Prostate gland (tissue), 2 donors: ENCODE results near the gene DQX1. TPM values are rescaled to one million over a fixed set of nuclear protein-coding genes. Genes with fewer than 3 reads are reported as not detected.

Source experiments
- DNase-seq: peaks from one replicate; pipeline ENCODE4 v3.0.0-alpha.2; 2019; ENCODE audit warnings: low spot score
- H3K27ac ChIP-seq, 2 donors: fragments of 200-600 bp; sonication (generic); 2 replicates each; pipeline ENCODE4 v1.5.1; 2017 to 2019
- H3K27me3 ChIP-seq: fragments of 200-600 bp; sonication (generic); replicated peaks from 2 replicates; pipeline ENCODE4 v1.5.1; 2019; ENCODE audit not compliant: insufficient read depth
- H3K36me3 ChIP-seq, 2 donors: fragments of 200-600 bp; sonication (generic); 1 replicate in 1 of 2; 2 replicates in 1 of 2; pipeline versions ENCODE4 v1.5.1 to v1.8.1; 2017 to 2019
- H3K4me1 ChIP-seq: fragments of 200-600 bp; sonication (generic); replicated peaks from 2 replicates; pipeline ENCODE4 v1.5.1; 2019
- H3K4me3 ChIP-seq, 2 donors: fragments of 200-600 bp; sonication (generic); 2 replicates each; pipeline ENCODE4 v1.5.1; 2017 to 2019
- H3K9me3 ChIP-seq: fragments of 200-600 bp; sonication (generic); 2 replicates; pipeline ENCODE4 v1.5.1; 2017
- POLR2A ChIP-seq: fragments of 450-650 bp; IDR thresholded peaks from one replicate; pipeline ENCODE4 v1.6.1; 2016; ENCODE audit warnings: antibody characterized with exemption, mild to moderate bottlenecking
- POLR2AphosphoS5 ChIP-seq: sonication (generic); formaldehyde crosslinking; IDR thresholded peaks from one replicate; pipeline ENCODE4 v1.6.1; 2017; ENCODE audit warnings: antibody characterized with exemption
- WGBS: methylation state at CpG from one replicate; pipeline ENCODE4 v1.1.5; 2018; 5-methylcytosine and 5-hydroxymethylcytosine counted together
- intact Hi-C: fragments of 100-400 bp; cut with DNase I; formaldehyde crosslinking; loops from one replicate; pipeline ENCODE4 v1.14.2; 2022
- total RNA-seq, 2 donors: library from RNA; depleted of rRNA; stranded (reverse); fragments of >200 nt; gene quantifications; one replicate each; pipeline ENCODE4 v1.1.0, GENCODE V29; 2016
- TF ChIP-seq, protein P1 (sequence below), 4 experiments: fragments of 200-600 bp in 2 of 4; fragments of 450-650 bp in 2 of 4; sonication (generic) in 2 of 4; IDR thresholded peaks; 1 replicate in 3 of 4; 2 replicates in 1 of 4; pipeline ENCODE4 v1.5.1; 2016 to 2019; ENCODE audit warnings: antibody characterized with exemption in 4 of 4, mild to moderate bottlenecking in 2 of 4, moderate library complexity in 2 of 4

The DQX1 gene
- total RNA-seq, 2 donors from 2014 or later = not detected

DNA sequence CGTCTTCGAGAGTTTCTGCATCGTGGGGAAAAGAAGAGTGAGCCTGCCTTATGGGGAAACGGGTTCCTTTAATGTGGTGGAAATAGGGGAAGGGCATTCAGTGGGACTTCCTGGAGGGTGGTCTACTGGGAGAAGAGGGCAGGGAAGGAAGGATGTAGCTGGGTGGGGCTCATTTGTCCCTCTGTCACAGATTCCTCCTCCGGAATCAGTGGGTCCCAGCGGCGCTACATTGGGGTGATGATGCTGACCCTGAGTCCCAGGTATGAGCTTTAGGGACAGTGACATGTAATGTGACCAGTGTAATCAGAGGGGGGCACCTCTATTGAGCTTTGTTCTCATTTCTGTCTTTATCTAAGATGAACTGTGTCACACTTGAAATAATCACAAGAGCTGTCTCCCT is 5.6 kb upstream of the DQX1 start:
- 90% methylated on average over 7 of the region's 7 CpGs for WGBS
- no peak overlapping the region for H3K27ac ChIP-seq
- H3K4me3 ChIP-seq = no peak overlapping the region
- peaks cover 0 to 3% of the 10 kb centered on the region in 2 donors for H3K36me3 ChIP-seq
- H3K27me3 ChIP-seq = no peaks in the 10 kb centered on the region
- no peak for DNase-seq
- TF ChIP-seq, protein P1, sequence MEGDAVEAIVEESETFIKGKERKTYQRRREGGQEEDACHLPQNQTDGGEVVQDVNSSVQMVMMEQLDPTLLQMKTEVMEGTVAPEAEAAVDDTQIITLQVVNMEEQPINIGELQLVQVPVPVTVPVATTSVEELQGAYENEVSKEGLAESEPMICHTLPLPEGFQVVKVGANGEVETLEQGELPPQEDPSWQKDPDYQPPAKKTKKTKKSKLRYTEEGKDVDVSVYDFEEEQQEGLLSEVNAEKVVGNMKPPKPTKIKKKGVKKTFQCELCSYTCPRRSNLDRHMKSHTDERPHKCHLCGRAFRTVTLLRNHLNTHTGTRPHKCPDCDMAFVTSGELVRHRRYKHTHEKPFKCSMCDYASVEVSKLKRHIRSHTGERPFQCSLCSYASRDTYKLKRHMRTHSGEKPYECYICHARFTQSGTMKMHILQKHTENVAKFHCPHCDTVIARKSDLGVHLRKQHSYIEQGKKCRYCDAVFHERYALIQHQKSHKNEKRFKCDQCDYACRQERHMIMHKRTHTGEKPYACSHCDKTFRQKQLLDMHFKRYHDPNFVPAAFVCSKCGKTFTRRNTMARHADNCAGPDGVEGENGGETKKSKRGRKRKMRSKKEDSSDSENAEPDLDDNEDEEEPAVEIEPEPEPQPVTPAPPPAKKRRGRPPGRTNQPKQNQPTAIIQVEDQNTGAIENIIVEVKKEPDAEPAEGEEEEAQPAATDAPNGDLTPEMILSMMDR (IDR thresholded peaks at IDR 0.05) = no peak
- no peak for TF ChIP-seq POLR2A
- TF ChIP-seq POLR2AphosphoS5 = no peak
- peaks cover 7% of the 10 kb centered on the region for H3K4me1 ChIP-seq
- no peaks in the 10 kb centered on the region for H3K9me3 ChIP-seq
- intact Hi-C loops = no loop called here

DNA sequence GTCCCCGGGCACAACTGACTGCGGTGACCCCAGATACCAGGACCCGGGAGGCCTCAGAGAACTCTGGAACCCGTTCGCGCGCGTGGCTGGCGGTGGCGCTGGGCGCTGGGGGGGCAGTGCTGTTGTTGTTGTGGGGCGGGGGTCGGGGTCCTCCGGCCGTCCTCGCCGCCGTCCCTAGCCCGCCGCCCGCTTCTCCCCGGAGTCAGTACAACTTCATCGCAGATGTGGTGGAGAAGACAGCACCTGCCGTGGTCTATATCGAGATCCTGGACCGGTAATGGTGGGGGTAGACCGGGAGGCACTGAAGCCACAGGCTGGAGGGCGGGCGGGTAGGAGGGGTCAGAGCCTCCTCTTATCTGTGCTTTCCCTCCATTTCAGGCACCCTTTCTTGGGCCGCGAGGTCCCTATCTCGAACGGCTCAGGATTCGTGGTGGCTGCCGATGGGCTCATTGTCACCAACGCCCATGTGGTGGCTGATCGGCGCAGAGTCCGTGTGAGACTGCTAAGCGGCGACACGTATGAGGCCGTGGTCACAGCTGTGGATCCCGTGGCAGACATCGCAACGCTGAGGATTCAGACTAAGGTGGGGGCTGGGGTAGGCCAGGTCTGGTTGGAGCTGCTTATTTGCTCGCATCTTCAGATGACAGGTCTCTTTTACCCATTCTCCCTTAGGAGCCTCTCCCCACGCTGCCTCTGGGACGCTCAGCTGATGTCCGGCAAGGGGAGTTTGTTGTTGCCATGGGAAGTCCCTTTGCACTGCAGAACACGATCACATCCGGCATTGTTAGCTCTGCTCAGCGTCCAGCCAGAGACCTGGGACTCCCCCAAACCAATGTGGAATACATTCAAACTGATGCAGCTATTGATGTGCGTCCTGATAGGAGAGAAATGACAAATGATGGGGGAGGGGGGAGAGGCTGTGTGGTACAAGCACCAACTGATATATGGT is 4.5 kb upstream of the DQX1 start:
- TF ChIP-seq POLR2AphosphoS5 = no peak
- TF ChIP-seq, protein P1 (IDR thresholded peaks at IDR 0.05) = no peak
- TF ChIP-seq POLR2A = no peak
- WGBS = 3% methylated on average over 54 of the region's 54 CpGs
- intact Hi-C loops = no loop called here
- Histone ChIP-seq H3K4me1 (peaks cover 7% of the 10 kb centered on the region), H3K36me3 (peaks cover 0 to 4% of the 10 kb centered on the region in 2 donors), H3K9me3 (no peaks in the 10 kb centered on the region), H3K27me3 (no peaks in the 10 kb centered on the region), H3K27ac (peak overlapping the region; percentile 54 to 77), H3K4me3 (peak overlapping the region; percentile 63 to 89)
- DNase-seq = no peak

DNA sequence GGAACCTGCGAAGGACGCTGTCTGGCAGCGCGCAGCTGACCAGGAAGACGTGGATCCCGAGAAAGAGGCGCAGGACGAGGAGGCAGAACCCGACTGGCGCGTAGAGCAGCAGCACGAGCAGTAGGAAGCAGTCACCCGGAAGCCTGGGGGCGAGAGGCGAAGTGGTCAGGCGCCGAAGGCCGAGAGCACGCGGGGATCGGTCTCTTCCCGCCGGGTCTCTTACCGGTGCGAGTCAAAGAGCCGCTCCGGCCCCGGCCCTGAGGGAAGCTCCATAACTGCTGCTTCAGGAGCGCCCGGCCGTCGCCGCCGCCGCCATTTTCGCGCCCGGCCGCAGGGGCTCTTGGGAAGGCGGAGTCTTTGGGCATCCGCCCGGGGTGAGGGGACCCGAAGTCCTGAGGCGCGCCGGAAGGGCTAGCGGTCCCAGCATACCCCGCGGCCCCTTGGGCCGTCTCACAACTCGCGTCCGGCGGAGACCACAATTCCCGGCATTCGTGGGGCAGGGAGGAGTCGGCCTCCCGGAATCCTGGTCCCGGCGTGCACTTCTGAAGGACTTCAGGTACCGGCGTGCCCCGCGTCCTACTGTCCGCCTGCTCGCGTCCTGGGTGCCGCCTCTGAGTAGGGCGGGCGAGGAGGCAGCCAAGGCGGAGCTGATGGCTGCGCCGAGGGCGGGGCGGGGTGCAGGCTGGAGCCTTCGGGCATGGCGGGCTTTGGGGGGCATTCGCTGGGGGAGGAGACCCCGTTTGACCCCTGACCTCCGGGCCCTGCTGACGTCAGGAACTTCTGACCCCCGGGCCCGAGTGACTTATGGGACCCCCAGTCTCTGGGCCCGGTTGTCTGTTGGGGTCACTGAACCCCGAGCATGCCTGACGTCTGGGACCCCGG is 3.6 kb upstream of the DQX1 start, which contains the start of the genes AUP1 and HTRA2:
TSS of gene AUP1 (minus strand) at position 350 of the 882 bp plus-strand sequence. CDS start at position 273, 77 bp downstream.
TSS of gene HTRA2 (plus strand) at position 577 of the 882 bp plus-strand sequence. CDS start at position 651, 74 bp downstream.
- TF ChIP-seq POLR2A = peak; percentile 47
- TF ChIP-seq, protein P1 (IDR thresholded peaks at IDR 0.05) = peak in 2 of 4 experiments; percentile 30 to 31
- TF ChIP-seq POLR2AphosphoS5 = peak; percentile 98
- intact Hi-C loops = loop anchor here (1.0 to 10.0 kb wide), 2 partner anchors 46 to 55 kb away; partner anchors contain the start of gene TTC31
- peak within 1 kb of the TSS; percentile 67 to 82 for H3K27ac ChIP-seq
- peak within 1 kb of the TSS; percentile 63 to 89 for H3K4me3 ChIP-seq
- no peaks in the 10 kb centered on the region for H3K9me3 ChIP-seq
- H3K27me3 ChIP-seq = no peaks in the 10 kb centered on the region
- peaks cover 7% of the 10 kb centered on the region for H3K4me1 ChIP-seq
- peak; percentile 99 for DNase-seq
- WGBS = under 1% methylated on average over 86 of the region's 87 CpGs
- H3K36me3 ChIP-seq = peaks cover 0 to 4% of the 10 kb centered on the region in 2 donors

DNA sequence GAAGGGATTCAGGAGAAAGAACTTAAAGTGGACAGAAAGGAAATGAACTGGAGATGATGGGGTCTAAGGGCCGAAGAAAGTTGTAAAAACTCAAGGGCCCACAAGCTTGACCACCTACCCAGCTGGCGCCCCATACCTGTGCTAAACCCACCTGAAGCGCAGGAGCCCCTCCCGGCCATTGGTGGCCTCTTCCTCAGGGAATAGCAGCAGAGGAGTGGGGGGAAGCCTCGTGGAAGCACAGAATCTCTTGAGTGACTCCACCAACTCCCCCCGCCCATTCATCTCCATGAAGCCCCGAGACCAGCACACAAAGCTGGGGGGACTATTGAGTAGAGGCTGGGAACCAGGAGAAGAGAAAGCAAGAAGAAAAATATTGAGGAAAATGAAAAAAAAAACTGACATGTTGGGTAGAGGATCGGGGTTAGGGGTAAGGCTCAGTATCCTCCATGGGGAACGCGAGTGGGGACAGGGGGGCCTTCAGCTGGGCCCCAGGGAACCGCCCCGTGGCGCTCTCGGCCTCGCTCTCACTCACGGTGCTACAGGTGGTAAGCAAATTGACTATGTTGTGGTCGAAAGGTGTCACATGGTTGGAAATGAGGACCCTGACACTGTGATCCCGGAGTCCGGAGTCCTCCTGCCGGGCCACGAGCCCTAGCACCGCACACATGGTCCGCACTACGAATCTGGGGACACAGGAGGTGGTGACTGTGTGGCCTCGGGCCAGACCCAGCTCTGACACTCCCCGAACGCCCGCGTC is 2.7 kb upstream of the DQX1 start:
- peaks cover 7% of the 10 kb centered on the region for H3K4me1 ChIP-seq
- peak overlapping the region; percentile 67 to 82 for H3K27ac ChIP-seq
- no peaks in the 10 kb centered on the region for H3K9me3 ChIP-seq
- no peaks in the 10 kb centered on the region for H3K27me3 ChIP-seq
- intact Hi-C loops = loop anchor here (1.0 to 10.0 kb wide), 2 partner anchors 45 to 56 kb away; partner anchors contain the start of gene TTC31
- WGBS = 28% methylated on average over 17 of the region's 29 CpGs
- no peak for DNase-seq
- peak overlapping the region; percentile 63 to 89 for H3K4me3 ChIP-seq
- TF ChIP-seq POLR2AphosphoS5 (no peak), POLR2A (no peak)
- TF ChIP-seq, protein P1 (IDR thresholded peaks at IDR 0.05) = no peak
- H3K36me3 ChIP-seq = peaks cover 0 to 4% of the 10 kb centered on the region in 2 donors
